A673 (cell line): ENCODE data around the gene ZSCAN21. TPM values are rescaled to one million over a fixed set of nuclear protein-coding genes. Genes with fewer than 3 reads are reported as not detected.

Experiments
- BruUV-seq: library from RNA; stranded (reverse); fragments of 400-500 nt; replicated peaks from 2 replicates; lab custom pipeline; 2021; lab: Mats Ljungman, UMichigan
- CTCF ChIA-PET: fragments of 300-600 bp; sonication (Branson Sonifier 250); formaldehyde crosslinking; loops from one replicate; lab custom pipeline; 2022; ENCODE audit warnings: antibody characterized with exemption; lab: Charles Lee
- POLR2A ChIA-PET: fragments of 300-600 bp; sonication (Branson Sonifier 250); formaldehyde crosslinking; loops from one replicate; lab custom pipeline; 2022; ENCODE audit warnings: antibody characterized with exemption; ENCODE audit not compliant: low non-redundant PET; lab: Charles Lee
- DNase-seq: peaks from one replicate; pipeline ENCODE4 v3.0.0-alpha.2; 2015; ENCODE audit warnings: low spot score
- H3K27ac ChIP-seq: fragments of 200-600 bp; sonication (generic); 2 replicates; pipeline ENCODE4 v1.5.1; 2016; ENCODE audit warnings: mixed run types, low read depth, mild to moderate bottlenecking, mixed read lengths, antibody characterized with exemption, low read length; ENCODE audit not compliant: poor library complexity, severe bottlenecking
- H3K27me3 ChIP-seq: fragments of 200-600 bp; sonication (generic); replicated peaks from 2 replicates; pipeline ENCODE4 v1.6.1; 2017; ENCODE audit warnings: mixed run types, low read depth, mild to moderate bottlenecking, mixed read lengths, antibody characterized with exemption, low read length; ENCODE audit not compliant: insufficient read depth, poor library complexity
- H3K36me3 ChIP-seq: fragments of 200-600 bp; sonication (generic); 2 replicates; pipeline ENCODE4 v1.6.1; 2016; ENCODE audit warnings: mixed run types, mild to moderate bottlenecking, mixed read lengths, antibody characterized with exemption, low read length; ENCODE audit not compliant: insufficient read depth, poor library complexity, severe bottlenecking
- H3K4me1 ChIP-seq: fragments of 200-600 bp; sonication (generic); 2 replicates; pipeline ENCODE4 v1.6.1; 2017; ENCODE audit warnings: mixed run types, mild to moderate bottlenecking, mixed read lengths, antibody characterized with exemption, low read length; ENCODE audit not compliant: insufficient read depth, poor library complexity, severe bottlenecking
- H3K4me3 ChIP-seq: fragments of 200-600 bp; sonication (generic); 2 replicates; pipeline ENCODE4 v1.5.1; 2016; ENCODE audit warnings: low read depth, mixed run types, mild to moderate bottlenecking, mixed read lengths, low read length; ENCODE audit not compliant: poor library complexity, severe bottlenecking
- H3K9me3 ChIP-seq: fragments of 200-600 bp; sonication (generic); 2 replicates; pipeline ENCODE4 v1.6.1; 2016; ENCODE audit warnings: mixed run types, low read depth, mild to moderate bottlenecking, mixed read lengths, antibody characterized with exemption, low read length; ENCODE audit not compliant: poor library complexity, severe bottlenecking
- EZH2 ChIP-seq: fragments of 200-600 bp; sonication (generic); IDR thresholded peaks from 2 replicates; pipeline ENCODE4 v1.6.1; 2017; ENCODE audit warnings: borderline replicate concordance, low read depth, mild to moderate bottlenecking, mixed read lengths, antibody characterized with exemption, low read length; ENCODE audit not compliant: poor library complexity, severe bottlenecking
- intact Hi-C: fragments of 100-400 bp; cut with micrococcal nuclease; formaldehyde crosslinking; loops from one replicate; pipeline ENCODE4 v1.10.0; 2022; ENCODE audit not compliant: unreplicated experiment
- total RNA-seq: library from RNA; stranded (reverse); gene quantifications from 2 replicates; pipeline ENCODE4 v1.2.3, GENCODE V29; 2021
- TF ChIP-seq, protein P1 (sequence below): fragments of 300-800, 200-600 bp; sonication (generic); conservative IDR thresholded peaks from 2 replicates; pipeline ENCODE4 v1.5.1; 2017; ENCODE audit warnings: low read depth, mild to moderate bottlenecking, antibody characterized with exemption, low read length, moderate library complexity, mixed read lengths

The ZSCAN21 gene
- total RNA-seq, 1 experiment from 2014 or later: 17.2 TPM

- peaks cover 4% of the 10 kb centered on the region for H3K4me1 ChIP-seq
- H3K27ac ChIP-seq: no peak overlapping the region
- POLR2A ChIA-PET: no interaction called here
- H3K36me3 ChIP-seq: peaks cover 59% of the 10 kb centered on the region
- no peak for TF ChIP-seq EZH2
- TF ChIP-seq, protein P1, sequence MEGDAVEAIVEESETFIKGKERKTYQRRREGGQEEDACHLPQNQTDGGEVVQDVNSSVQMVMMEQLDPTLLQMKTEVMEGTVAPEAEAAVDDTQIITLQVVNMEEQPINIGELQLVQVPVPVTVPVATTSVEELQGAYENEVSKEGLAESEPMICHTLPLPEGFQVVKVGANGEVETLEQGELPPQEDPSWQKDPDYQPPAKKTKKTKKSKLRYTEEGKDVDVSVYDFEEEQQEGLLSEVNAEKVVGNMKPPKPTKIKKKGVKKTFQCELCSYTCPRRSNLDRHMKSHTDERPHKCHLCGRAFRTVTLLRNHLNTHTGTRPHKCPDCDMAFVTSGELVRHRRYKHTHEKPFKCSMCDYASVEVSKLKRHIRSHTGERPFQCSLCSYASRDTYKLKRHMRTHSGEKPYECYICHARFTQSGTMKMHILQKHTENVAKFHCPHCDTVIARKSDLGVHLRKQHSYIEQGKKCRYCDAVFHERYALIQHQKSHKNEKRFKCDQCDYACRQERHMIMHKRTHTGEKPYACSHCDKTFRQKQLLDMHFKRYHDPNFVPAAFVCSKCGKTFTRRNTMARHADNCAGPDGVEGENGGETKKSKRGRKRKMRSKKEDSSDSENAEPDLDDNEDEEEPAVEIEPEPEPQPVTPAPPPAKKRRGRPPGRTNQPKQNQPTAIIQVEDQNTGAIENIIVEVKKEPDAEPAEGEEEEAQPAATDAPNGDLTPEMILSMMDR: no peak
- intact Hi-C loops: no loop called here
- CTCF ChIA-PET: no interaction called here
- H3K27me3 ChIP-seq: no peaks in the 10 kb centered on the region
- BruUV-seq: no TSS peak
- H3K4me3 ChIP-seq: no peak overlapping the region
- peaks cover 8% of the 10 kb centered on the region for H3K9me3 ChIP-seq
- no peak for DNase-seq
Observed at GRCh38 chr7:100079024-100079560, 29.5 kb downstream of the ZSCAN21 start.

- no peaks in the 10 kb centered on the region for H3K9me3 ChIP-seq
- H3K36me3 ChIP-seq: peaks cover 40% of the 10 kb centered on the region
- DNase-seq: no peak
- TF ChIP-seq, protein P1: no peak
- TF ChIP-seq EZH2: no peak
- CTCF ChIA-PET: no interaction called here
- intact Hi-C loops: loop anchor here (5.0 kb wide), 1 partner anchor 84 kb away; no protein-coding TSS in a partner anchor
- TSS peak; percentile 71 for BruUV-seq
- POLR2A ChIA-PET: no interaction called here
- peaks cover 8% of the 10 kb centered on the region for H3K4me1 ChIP-seq
- peak overlapping the region; percentile 73 for H3K4me3 ChIP-seq
- no peaks in the 10 kb centered on the region for H3K27me3 ChIP-seq
- H3K27ac ChIP-seq: peak overlapping the region; percentile 81
Observed at GRCh38 chr7:100080907-100081534, 31.4 kb downstream of the ZSCAN21 start.

DNA sequence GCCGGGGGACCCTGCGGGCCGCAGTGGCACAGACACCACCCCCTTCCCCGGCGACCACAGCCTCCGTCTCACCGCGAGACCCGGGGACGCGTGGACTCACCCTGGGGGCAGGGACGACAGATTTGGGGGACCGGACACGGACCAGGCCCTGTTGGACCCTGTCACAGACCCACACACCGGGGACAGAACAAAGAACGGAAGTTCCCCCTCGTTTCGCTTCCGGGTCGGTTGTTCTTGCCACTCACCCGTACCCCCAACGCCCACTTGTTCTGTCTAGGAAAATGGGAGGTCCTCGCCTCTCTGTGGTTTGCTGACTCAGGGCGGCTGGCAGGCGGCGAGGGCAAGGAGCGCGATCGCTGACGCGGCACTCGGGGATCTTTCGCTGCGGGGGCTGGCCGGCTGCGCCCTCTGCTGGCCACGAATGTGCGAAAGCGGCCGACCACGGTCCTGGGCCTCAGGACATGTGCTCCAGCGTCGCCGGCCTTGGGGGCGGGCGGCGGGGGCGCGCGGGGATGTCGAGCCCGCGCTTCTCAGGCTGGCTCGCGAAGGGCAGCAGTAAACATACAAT, 32.0 kb downstream of the ZSCAN21 start, which contains the start of gene ZNF3:
ZNF3 (minus strand) TSS at position 189 of the 568 bp plus-strand sequence. CDS start 4,366 bp downstream, outside the sequence.
- no TSS peak for BruUV-seq
- ChIA-PET CTCF (no interaction called here), POLR2A (interaction anchor here (0.7 kb wide), 1 partner anchor 66 kb away, joined by 4 read pairs; no protein-coding TSS in a partner anchor)
- TF ChIP-seq, protein P1: peak; percentile 98
- TF ChIP-seq EZH2: no peak
- Histone ChIP-seq H3K4me3 (peak within 1 kb of the TSS; percentile 73), H3K4me1 (peaks cover 12% of the 10 kb centered on the region), H3K9me3 (no peaks in the 10 kb centered on the region), H3K27me3 (no peaks in the 10 kb centered on the region), H3K36me3 (peaks cover 34% of the 10 kb centered on the region), H3K27ac (peak within 1 kb of the TSS; percentile 81)
- intact Hi-C loops: loop anchor here (5.0 kb wide), 1 partner anchor 84 kb away; no protein-coding TSS in a partner anchor
- peak; percentile 100 for DNase-seq
